B cell (primary cell): ENCODE data around the gene CSTF2. TPM values are rescaled to one million over a fixed set of nuclear protein-coding genes. Genes with fewer than 3 reads are reported as not detected.

Experiments
- ATAC-seq: fragments of 200-7000 bp; cut with Tn5 transposase; one replicate; pipeline ENCODE4 v1.10.0; 2021; ENCODE audit warnings: low read depth, mild to moderate bottlenecking, moderate number of reproducible peaks, moderate library complexity
- CTCF ChIA-PET: fragments of 350-600 bp; sonication (Branson Sonifier 250); formaldehyde crosslinking; loops from one replicate; lab custom pipeline; 2021; ENCODE audit warnings: antibody characterized with exemption, inconsistent platforms; lab: Charles Lee
- POLR2A ChIA-PET: fragments of 350-600 bp; sonication (Branson Sonifier 250); formaldehyde crosslinking; loops from one replicate; lab custom pipeline; 2021; ENCODE audit warnings: antibody characterized with exemption; lab: Charles Lee
- DNase-seq: peaks from one replicate; pipeline ENCODE4 v3.0.0; 2013
- H2AFZ ChIP-seq: 2 replicates; pipeline ENCODE4 v1.6.1; 2012; ENCODE audit warnings: mild to moderate bottlenecking, low read depth, low read length; ENCODE audit not compliant: insufficient read depth, poor library complexity, severe bottlenecking
- H3K27ac ChIP-seq, 2 donors: 1 replicate in 1 of 2; 2 replicates in 1 of 2; pipeline ENCODE4 v1.5.1; 2012 to 2013; ENCODE audit warnings: low read length in 2 of 2, mild to moderate bottlenecking in 2 of 2, moderate library complexity in 1 of 2
- H3K27me3 ChIP-seq, 4 experiments: fragments of 200-600 bp in 1 of 4; sonication (generic) in 1 of 4; replicated peaks in 1 of 4; 1 replicate in 2 of 4; 2 replicates in 2 of 4; pipeline versions ENCODE4 v1.6.1 to v1.7.0; 2013 to 2016; ENCODE audit warnings: low read length in 3 of 4, mild to moderate bottlenecking in 2 of 4, mixed read lengths in 1 of 4, moderate library complexity in 1 of 4; ENCODE audit not compliant: insufficient read depth in 4 of 4, control insufficient read depth in 3 of 4; ENCODE audit errors: control extremely low read depth in 1 of 4
- H3K36me3 ChIP-seq, 2 experiments: replicated peaks in 1 of 2; 1 replicate in 1 of 2; 2 replicates in 1 of 2; pipeline versions ENCODE4 v1.6.1 to v1.7.1; 2013; ENCODE audit warnings: low read length in 1 of 2; ENCODE audit not compliant: insufficient read depth in 2 of 2, control insufficient read depth in 1 of 2; ENCODE audit errors: control extremely low read depth in 1 of 2, extremely low read depth in 1 of 2
- H3K4me1 ChIP-seq, 2 donors: fragments of 200-600 bp in 1 of 2; sonication (generic) in 1 of 2; 1 replicate in 1 of 2; 2 replicates in 1 of 2; pipeline versions ENCODE4 v1.5.1 to v1.6.1; 2013 to 2017; ENCODE audit warnings: low read length in 2 of 2; ENCODE audit not compliant: control insufficient read depth in 2 of 2, insufficient read depth in 2 of 2
- H3K4me2 ChIP-seq: replicated peaks from 2 replicates; pipeline ENCODE3; 2012; ENCODE audit warnings: mild to moderate bottlenecking, low read depth, low read length; ENCODE audit not compliant: poor library complexity, severe bottlenecking
- H3K4me3 ChIP-seq, 5 experiments: fragments of 200-600 bp in 1 of 5; sonication (generic) in 1 of 5; 1 replicate in 3 of 5; 2 replicates in 2 of 5; pipeline versions ENCODE4 v1.5.1 to v1.7.0; 2011 to 2016; ENCODE audit warnings: low read length in 4 of 5, mild to moderate bottlenecking in 4 of 5, low read depth in 2 of 5, control low read depth in 1 of 5, moderate library complexity in 1 of 5; ENCODE audit not compliant: insufficient read depth in 1 of 5; ENCODE audit errors: control extremely low read depth in 1 of 5, extremely low read depth in 1 of 5
- H3K79me2 ChIP-seq: fragments of 200-600 bp; sonication (generic); one replicate; pipeline ENCODE4 v1.6.0; 2016; ENCODE audit warnings: low read length; ENCODE audit not compliant: control insufficient read depth, insufficient read depth
- H3K9ac ChIP-seq: fragments of 200-600 bp; sonication (generic); 2 replicates; pipeline ENCODE4 v1.6.1; 2017; ENCODE audit warnings: mild to moderate bottlenecking, low read length, moderate library complexity
- H3K9me3 ChIP-seq, 3 donors: one replicate each; pipeline versions ENCODE4 v1.6.1 to v1.7.1; 2013; ENCODE audit warnings: low read length in 2 of 3; ENCODE audit not compliant: control insufficient read depth in 2 of 3, insufficient read depth in 1 of 3; ENCODE audit errors: control extremely low read depth in 1 of 3
- H4K20me1 ChIP-seq: 2 replicates; pipeline ENCODE4 v1.6.0; 2012; ENCODE audit warnings: mild to moderate bottlenecking, low read length; ENCODE audit not compliant: insufficient read depth, control insufficient read depth, poor library complexity, severe bottlenecking
- H3K27ac Mint-ChIP-seq: one replicate; pipeline ENCODE4 v1.8.0; 2021; ENCODE audit warnings: mixed read lengths
- H3K27me3 Mint-ChIP-seq: one replicate; pipeline ENCODE4 v1.8.0; 2021; ENCODE audit warnings: mixed read lengths
- H3K4me1 Mint-ChIP-seq: one replicate; pipeline ENCODE4 v1.8.0; 2021; ENCODE audit warnings: mixed read lengths
- H3K4me3 Mint-ChIP-seq: one replicate; pipeline ENCODE4 v1.8.0; 2021; ENCODE audit warnings: mixed read lengths
- H3K9me3 Mint-ChIP-seq: one replicate; pipeline ENCODE4 v1.8.0; 2022; ENCODE audit warnings: mixed read lengths; ENCODE audit not compliant: insufficient read depth
- CTCF ChIP-seq: fragments of 200-600 bp; IDR thresholded peaks from one replicate; pipeline ENCODE4 v1.8.0; 2022; ENCODE audit warnings: antibody characterized with exemption, mild to moderate bottlenecking
- EZH2 ChIP-seq: IDR thresholded peaks from 2 replicates; pipeline ENCODE4 v1.6.1; 2012; ENCODE audit warnings: borderline replicate concordance, low read depth, mild to moderate bottlenecking, moderate library complexity, low read length; ENCODE audit not compliant: insufficient read depth, poor library complexity, severe bottlenecking
- WGBS: methylation state at CpG from one replicate; pipeline ENCODE4 v1.1.5; 2013; ENCODE audit warnings: missing lambda C conversion rate; ENCODE audit not compliant: insufficient coverage; 5-methylcytosine and 5-hydroxymethylcytosine counted together
- intact Hi-C: fragments of 100-400 bp; cut with micrococcal nuclease; formaldehyde crosslinking; loops from one replicate; pipeline ENCODE4 v1.10.0; 2022
- polyA plus RNA-seq: library from polyadenylated mRNA; depleted of rRNA; stranded (reverse); fragments of >200 nt; gene quantifications from 2 replicates; pipeline ENCODE4 v1.2.3, GENCODE V29; 2012
- total RNA-seq, 2 donors: library from RNA; stranded (reverse); fragments of 120-200 nt in 1 of 2; gene quantifications; 1 replicate in 1 of 2; 2 replicates in 1 of 2; pipeline versions ENCODE4 v1.2.3 to v1.2.4, GENCODE V29; 2013 to 2022

The CSTF2 gene
- total and polyA plus RNA-seq, 2 donors (not counting 1 experiment from before 2014, with no cell fraction given) = 7.0 to 16.4 TPM

GRCh38 chrX:100868273-100868672, 48.1 kb downstream of the CSTF2 start:
- no peak for TF ChIP-seq CTCF
- no peaks in the 10 kb centered on the region for H3K4me1 ChIP-seq
- 86% methylated on average over 2 of the region's 2 CpGs for WGBS
- Mint-ChIP-seq H3K9me3 (no peaks in the 10 kb centered on the region), H3K27me3 (no peaks in the 10 kb centered on the region), H3K27ac (no peak overlapping the region), H3K4me1 (no peaks in the 10 kb centered on the region), H3K4me3 (no peak overlapping the region)
- H3K27ac ChIP-seq = no peak overlapping the region
- no peaks in the 10 kb centered on the region for H4K20me1 ChIP-seq
- H3K27me3 ChIP-seq = no peaks in the 10 kb centered on the region
- H3K9ac ChIP-seq = no peak overlapping the region
- DNase-seq (no peak), ATAC-seq (no peak)
- H3K4me3 ChIP-seq = no peak overlapping the region
- H3K4me2 ChIP-seq = no peak overlapping the region
- CTCF ChIA-PET = no interaction called here
- POLR2A ChIA-PET = no interaction called here
- H3K79me2 ChIP-seq = no peaks in the 10 kb centered on the region
- no peaks in the 10 kb centered on the region for H3K9me3 ChIP-seq
- no peaks in the 10 kb centered on the region for H3K36me3 ChIP-seq
- no peak overlapping the region for H2AFZ ChIP-seq
- intact Hi-C loops = no loop called here

- TF ChIP-seq CTCF = no peak
- no peak for TF ChIP-seq EZH2
- 94% methylated on average over 2 of the region's 5 CpGs for WGBS
- H3K79me2 ChIP-seq = no peaks in the 10 kb centered on the region
- H3K27ac ChIP-seq = no peak overlapping the region
- no peaks in the 10 kb centered on the region for H4K20me1 ChIP-seq
- Mint-ChIP-seq H3K27me3 (no peaks in the 10 kb centered on the region), H3K4me1 (no peaks in the 10 kb centered on the region), H3K27ac (no peak overlapping the region), H3K9me3 (no peaks in the 10 kb centered on the region), H3K4me3 (no peak overlapping the region)
- H3K4me3 ChIP-seq = no peak overlapping the region
- DNase-seq = no peak
- ChIA-PET CTCF (no interaction called here), POLR2A (no interaction called here)
- no peaks in the 10 kb centered on the region for H3K27me3 ChIP-seq
- no peak overlapping the region for H2AFZ ChIP-seq
- intact Hi-C loops = no loop called here
- no peaks in the 10 kb centered on the region for H3K36me3 ChIP-seq
- H3K9ac ChIP-seq = no peak overlapping the region
- ATAC-seq = no peak
- H3K9me3 ChIP-seq = no peaks in the 10 kb centered on the region
- H3K4me2 ChIP-seq = no peak overlapping the region
- H3K4me1 ChIP-seq = no peaks in the 10 kb centered on the region
Observed at GRCh38 chrX:100870527-100870926, 50.3 kb downstream of the CSTF2 start.
